ENCODE results near the gene SLC6A13. TPM values are rescaled to one million over a fixed set of nuclear protein-coding genes. Genes with fewer than 3 reads are reported as not detected.
A peak's percentile ranks its signal among the peaks of the same experiment; 100 is the strongest.
"Not testable (repeated sequence)": the region's sequence is repeated elsewhere in the genome, so short reads cannot be mapped to it uniquely, and the experiment has no call there.

Gene SLC6A13
- total RNA-seq, 1 experiment from 2014 or later = not detected

- DNase-seq (ENCODE audit: low read depth) = no peak
Observed at GRCh38 chr12:265096-265495, 2.5 kb upstream of the SLC6A13 start.

- no peak for DNase-seq (ENCODE audit: low read depth)
Observed at GRCh38 chr12:264269-264668, 1.6 kb upstream of the SLC6A13 start.

- peak; percentile 53 for DNase-seq (ENCODE audit: low read depth)
Observed at GRCh38 chr12:263574-263973, 938 bp upstream of the SLC6A13 start.

- DNase-seq (ENCODE audit: low read depth) = no peak
Observed at GRCh38 chr12:262113-262512, 523 bp downstream of the SLC6A13 start.

GRCh38 chr12:257521-258321 is 4.9 kb downstream of the SLC6A13 start:
- DNase-seq (ENCODE audit: low read depth) = no peak

- DNase-seq (ENCODE audit: low read depth) = no peak
Observed at GRCh38 chr12:256958-257357, 5.7 kb downstream of the SLC6A13 start.

GRCh38 chr12:256225-256624 is 6.4 kb downstream of the SLC6A13 start:
- DNase-seq (ENCODE audit: low read depth) = no peak

- no peak for DNase-seq (ENCODE audit: low read depth)
Observed at GRCh38 chr12:254912-255311, 7.7 kb downstream of the SLC6A13 start.

GRCh38 chr12:254039-254438 is 8.6 kb downstream of the SLC6A13 start:
- no peak for DNase-seq (ENCODE audit: low read depth)

GRCh38 chr12:253116-253831 is 9.4 kb downstream of the SLC6A13 start:
- DNase-seq (ENCODE audit: low read depth) = no peak

GRCh38 chr12:252636-253035 is 10.0 kb downstream of the SLC6A13 start:
- DNase-seq (ENCODE audit: low read depth) = no peak

GRCh38 chr12:247271-247670 is 15.4 kb downstream of the SLC6A13 start:
- DNase-seq (ENCODE audit: low read depth) = no peak

GRCh38 chr12:243381-243780 is 19.3 kb downstream of the SLC6A13 start:
- no peak for DNase-seq (ENCODE audit: low read depth)

- no peak for DNase-seq (ENCODE audit: low read depth)
Observed at GRCh38 chr12:242496-242895, 20.1 kb downstream of the SLC6A13 start.

- no peak for DNase-seq (ENCODE audit: low read depth)
Observed at GRCh38 chr12:241266-241665, 21.4 kb downstream of the SLC6A13 start.

- no peak for DNase-seq (ENCODE audit: low read depth)
Observed at GRCh38 chr12:240566-240965, 22.1 kb downstream of the SLC6A13 start.

- DNase-seq (ENCODE audit: low read depth) = no peak
Observed at GRCh38 chr12:238736-239398, 23.8 kb downstream of the SLC6A13 start.

GRCh38 chr12:238116-238515 is 24.5 kb downstream of the SLC6A13 start:
- no peak for DNase-seq (ENCODE audit: low read depth)

- no peak for DNase-seq (ENCODE audit: low read depth)
Observed at GRCh38 chr12:237026-237815, 25.4 kb downstream of the SLC6A13 start.

- no peak for DNase-seq (ENCODE audit: low read depth)
Observed at GRCh38 chr12:236445-236844, 26.2 kb downstream of the SLC6A13 start.

- not testable (repeated sequence) for DNase-seq (ENCODE audit: low read depth)
Observed at GRCh38 chr12:235967-236366, 26.7 kb downstream of the SLC6A13 start.
